IPS-NIHi7 (cell line): ENCODE measurements around the gene PHACTR2.
"Not testable (repeated sequence)": the region's sequence is repeated elsewhere in the genome, so short reads cannot be mapped to it uniquely, and the experiment has no call there.

Source experiments
- DNase-seq: peaks from one replicate; pipeline ENCODE4 v3.0.0; 2012; ENCODE audit warnings: mixed read lengths; ENCODE audit errors: extremely low spot score

PHACTR2 gene

DNA sequence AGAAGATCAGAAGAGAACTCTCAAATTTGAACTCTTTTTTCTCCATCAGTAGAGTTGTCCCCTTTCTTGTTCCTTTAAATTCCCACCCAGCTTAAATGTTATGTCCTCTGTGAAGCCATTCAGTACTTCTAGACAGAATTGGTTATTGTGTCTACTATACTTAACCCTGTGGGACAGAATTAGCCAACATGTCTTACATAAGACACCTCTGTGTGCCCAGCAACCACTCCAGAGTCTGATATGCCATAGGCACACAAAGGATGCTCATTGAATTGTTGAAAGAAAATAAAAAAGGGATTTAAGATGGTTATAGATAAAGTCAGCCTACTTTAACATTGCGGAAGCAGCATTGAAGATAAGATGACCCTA is 88.4 kb downstream of the PHACTR2 start:
- DNase-seq = no peak

DNA sequence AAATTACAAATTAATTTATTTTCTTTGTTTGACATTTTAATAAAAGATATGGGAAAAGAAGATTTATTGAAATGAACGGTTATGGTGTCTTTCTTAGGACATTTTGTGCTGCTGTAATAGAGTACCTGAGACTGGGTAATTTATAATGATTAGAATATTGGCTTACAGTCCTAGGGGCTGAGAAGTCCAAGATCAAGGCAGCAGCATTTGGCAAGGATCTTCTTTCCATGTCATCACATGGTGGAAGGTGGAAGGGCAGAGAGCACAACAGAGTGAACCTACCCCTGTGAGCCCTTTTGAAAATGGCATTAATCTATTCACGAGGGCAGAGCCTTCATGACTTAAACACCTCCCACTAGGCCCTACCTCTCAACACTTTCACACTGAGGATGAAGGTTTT is 89.7 kb downstream of the PHACTR2 start:
- no peak for DNase-seq

DNA sequence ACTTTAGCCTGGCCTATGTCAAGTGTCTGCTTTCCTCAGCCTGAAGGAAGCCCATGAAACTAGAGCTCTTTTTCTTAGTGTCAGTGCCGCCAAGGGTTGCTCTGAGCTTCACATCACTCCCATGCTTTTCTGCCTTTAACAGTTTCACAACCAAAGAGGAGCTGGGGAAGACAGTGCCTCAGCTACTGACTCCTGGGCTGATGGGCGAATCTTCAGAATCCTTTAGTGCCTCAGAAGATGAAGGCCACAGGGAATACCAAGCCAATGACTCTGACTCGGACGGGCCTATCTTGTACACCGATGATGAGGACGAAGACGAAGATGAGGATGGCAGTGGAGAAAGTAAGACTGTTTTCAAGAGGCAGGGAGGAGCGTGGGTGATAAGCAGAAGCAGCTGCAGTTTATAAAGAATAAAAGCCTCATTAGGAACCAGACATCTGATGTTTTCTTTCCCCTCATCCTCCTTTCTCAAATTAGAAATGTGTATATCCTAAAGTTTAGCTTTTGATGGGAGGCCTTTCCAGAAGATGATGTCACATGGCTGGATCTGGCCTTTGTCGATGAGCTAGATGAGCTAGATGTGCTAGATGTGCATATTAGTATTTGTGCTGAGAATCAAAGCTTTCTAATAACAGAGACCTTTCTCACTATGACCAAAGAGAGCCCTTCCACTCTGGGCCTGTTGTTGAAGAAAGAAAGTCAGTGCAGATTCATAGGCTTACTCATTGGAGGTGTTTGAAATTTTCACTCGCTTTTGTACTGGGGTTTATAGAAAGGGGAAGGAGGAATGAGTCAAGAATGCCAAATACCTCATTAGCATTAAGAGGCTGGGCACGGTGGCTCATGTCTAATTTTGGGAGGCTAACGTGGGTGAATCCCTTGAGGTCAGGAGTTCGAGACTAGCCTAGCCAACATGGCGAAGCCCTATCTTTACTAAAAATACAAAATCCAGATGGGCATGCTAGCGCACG is 94.6 kb downstream of the PHACTR2 start:
- no peak for DNase-seq

DNA sequence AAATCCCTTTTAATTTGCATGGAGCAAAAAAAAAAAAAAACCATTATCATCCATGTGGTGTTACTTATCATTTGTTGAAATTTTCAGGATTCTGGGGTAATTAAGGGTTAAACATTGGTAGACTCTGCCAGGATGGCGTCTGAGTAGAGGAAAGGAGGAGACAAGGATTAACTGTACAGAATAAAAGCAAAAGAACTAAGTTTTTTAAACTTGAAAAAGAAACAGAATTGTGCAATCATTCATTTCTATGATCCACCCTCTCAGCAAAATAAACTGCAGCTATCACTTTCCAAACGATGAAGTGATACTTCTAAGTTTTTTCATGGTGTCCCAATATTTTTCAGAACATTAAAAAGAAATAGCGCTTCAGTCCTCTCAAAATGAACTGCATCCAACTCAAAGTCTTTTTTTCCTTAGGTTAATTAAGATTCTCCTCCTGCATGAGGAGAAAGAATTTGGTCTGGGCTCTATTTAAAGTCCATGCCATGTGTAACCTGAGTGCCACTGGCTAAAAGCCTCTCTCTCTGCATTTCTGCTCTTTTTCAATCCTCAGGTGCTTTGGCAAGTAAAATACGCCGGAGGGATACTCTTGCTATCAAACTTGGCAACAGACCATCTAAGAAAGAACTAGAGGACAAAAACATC is 95.9 kb downstream of the PHACTR2 start:
- no peak for DNase-seq

DNA sequence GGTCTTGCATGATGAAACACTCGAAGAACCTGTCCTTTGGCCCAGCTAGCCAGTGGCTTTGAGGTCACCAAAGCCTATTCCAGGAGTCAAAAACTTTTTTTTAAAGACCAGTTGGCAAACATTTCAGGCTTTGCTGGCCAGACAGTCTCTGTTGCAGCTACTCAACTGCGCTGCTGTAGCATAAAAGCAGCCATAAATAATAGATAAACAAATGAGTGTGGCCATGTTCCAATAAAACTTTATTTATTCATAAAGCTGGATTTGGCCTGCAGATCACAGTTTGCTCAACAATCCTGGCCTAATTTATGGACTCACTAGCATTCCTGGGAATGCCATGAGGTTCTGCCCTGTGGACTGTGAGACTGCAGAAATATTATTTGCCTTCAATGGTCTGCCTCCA is 96.6 kb downstream of the PHACTR2 start:
- no peak for DNase-seq

GRCh38 chr6:143775336-143775735 is 97.6 kb downstream of the PHACTR2 start:
- no peak for DNase-seq

DNA sequence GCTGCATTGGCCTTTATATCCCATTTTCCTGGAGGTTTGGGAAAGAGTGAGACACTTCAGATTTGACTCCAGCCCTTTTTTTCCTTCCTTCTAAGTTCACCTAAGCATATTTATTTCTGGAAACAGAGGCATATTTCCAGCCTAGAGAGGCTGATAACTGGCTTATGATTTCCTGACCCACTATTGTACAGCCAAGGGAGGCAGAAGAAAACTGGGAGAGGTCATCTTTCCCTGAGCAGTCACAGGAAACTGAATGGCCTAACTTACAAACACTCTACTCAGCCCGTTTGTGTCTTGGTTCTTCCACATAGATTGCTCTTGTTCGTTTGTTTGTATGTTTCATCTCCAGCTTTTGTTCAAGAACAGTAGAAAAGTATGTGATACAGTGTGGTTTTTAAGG is 101.2 kb downstream of the PHACTR2 start:
- no peak for DNase-seq

GRCh38 chr6:143782481-143782880 is 104.7 kb downstream of the PHACTR2 start:
- DNase-seq = no peak

DNA sequence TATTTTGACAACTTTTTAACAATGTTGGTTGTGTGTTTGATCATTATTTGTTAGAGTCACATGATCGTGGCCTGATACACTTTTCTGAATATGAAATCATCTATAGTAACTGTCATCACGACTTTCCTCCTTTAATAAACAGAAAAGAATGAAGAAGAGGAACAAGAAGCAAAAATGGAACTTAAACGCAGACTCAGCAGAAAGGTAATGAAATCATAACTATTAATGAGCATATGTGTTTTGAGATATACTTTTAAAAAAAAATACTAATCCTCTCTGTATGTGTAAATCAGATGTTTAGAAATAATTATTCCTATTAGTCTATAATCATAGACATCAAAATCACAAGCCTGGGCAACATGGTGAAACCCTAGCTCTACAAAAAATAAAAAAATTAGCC is 105.3 kb downstream of the PHACTR2 start:
- no peak for DNase-seq

GRCh38 chr6:143784316-143784715 is 106.6 kb downstream of the PHACTR2 start:
- no peak for DNase-seq

DNA sequence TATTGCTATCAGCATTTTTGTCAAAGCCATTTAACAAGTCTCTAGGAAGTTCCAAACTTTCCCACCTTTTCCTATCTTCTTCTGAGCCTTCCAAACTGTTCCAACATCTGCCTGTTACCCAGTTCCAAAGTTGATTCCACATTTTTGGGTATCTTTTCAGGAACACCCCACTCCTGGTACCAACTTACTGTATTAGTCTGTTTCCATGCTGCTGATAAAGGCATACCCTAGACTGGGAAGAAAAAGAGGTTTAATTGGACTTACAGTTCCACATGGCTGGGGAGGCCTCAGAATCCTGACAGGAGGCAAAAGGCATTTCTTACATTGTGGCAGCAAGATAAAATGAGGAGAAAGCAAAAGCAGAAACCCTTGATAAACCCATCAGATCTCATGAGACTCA is 108.6 kb downstream of the PHACTR2 start:
- not testable (repeated sequence) for DNase-seq

DNA sequence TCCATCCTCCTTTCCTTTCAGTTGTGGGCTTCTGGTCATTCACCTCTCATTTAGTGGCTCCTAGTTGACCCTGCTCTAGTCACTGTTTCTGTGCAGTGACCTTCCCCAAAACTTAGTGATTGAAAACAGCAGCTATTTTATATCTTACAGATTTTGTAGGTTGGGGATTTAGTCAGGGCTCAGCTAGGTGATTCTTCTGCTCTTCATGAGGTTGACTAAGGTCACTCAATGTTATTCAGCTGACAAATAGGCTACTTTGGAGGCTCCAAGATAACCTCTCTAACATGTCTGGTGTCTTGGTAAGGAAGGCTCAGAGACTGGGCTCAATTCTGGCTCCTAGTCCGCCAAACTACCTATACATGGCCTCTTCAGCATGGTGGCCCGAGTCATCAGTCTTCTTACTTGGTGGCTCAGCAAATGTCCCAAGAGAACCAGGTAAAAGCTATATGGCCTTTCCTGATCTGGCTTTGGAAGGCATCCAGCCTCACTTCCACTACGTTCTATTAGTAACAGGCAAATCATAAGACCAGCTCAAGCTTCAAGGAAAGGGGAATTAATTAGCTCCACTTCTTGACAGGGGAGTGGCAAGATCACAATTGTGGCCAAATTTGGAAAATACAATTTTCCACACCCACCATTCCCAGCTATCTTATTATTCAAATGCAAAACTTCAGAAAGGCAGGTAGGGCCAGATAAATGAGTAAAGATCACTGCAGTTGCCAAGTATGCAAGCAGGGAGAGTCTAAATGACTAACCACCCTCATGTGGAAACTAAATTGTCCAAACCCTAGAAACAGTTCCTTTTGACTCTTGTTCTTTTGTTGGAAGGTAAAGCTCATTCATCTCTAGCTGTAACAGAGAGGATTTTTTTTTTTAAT is 114.9 kb downstream of the PHACTR2 start:
- no peak for DNase-seq

- no peak for DNase-seq
Measured at GRCh38 chr6:143793280-143793619, 115.5 kb downstream of the PHACTR2 start.

DNA sequence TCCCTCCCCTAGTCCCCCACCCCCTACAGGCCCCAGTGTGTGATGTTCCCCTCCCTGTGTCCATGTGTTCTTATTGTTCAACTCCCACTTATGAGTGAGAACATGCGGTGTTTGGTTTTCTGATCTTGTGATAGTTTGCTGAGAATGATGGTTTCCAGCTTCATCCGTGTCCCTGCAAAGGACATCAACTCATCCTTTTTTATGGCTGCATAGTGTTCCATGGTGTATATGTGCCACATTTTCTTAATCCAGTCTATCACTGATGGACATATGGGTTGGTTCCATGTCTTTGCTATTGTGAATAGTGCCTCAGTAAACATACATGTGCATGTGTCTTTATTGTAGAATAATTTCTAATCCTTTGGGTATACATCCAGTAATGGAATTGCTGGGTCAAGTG is 118.8 kb downstream of the PHACTR2 start:
- not testable (repeated sequence) for DNase-seq

GRCh38 chr6:143798487-143798886 is 120.7 kb downstream of the PHACTR2 start:
- not testable (repeated sequence) for DNase-seq

DNA sequence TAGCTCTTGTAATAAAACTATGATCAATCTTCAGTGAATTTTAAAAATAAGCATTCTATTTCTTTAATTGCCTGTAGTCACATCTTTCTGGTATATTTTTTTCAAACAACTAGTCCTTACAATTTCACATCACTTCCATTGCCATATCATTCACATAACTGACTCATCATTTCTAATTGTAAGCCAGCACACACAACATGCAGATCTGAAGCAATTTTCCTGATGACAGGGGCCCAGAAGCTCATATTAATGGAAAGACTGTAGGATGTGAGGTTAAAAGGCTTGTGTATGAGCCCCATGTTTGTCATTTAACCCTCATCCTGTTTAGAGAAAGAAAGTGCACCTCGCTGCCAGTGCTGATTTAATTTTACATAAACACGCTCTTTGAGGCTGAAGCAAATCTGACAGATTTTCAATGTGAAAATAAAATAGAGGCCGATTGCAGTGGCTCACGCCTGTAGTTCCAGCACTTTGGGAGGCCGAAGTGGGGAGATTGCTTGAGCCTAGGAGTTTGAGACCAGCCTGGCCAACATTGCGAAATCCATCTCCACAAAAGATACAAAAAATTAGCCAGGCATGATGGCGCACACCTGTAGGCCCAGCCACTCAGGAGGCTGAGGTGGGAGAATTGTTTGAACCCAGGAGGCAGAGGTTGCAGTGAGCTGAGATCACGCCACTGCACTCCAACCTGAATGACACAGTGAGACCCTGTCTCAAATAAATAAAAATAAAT is 125.2 kb downstream of the PHACTR2 start:
- DNase-seq = no peak

- DNase-seq = peak; percentile 52
Measured at GRCh38 chr6:143803769-143804568, 126.2 kb downstream of the PHACTR2 start.

DNA sequence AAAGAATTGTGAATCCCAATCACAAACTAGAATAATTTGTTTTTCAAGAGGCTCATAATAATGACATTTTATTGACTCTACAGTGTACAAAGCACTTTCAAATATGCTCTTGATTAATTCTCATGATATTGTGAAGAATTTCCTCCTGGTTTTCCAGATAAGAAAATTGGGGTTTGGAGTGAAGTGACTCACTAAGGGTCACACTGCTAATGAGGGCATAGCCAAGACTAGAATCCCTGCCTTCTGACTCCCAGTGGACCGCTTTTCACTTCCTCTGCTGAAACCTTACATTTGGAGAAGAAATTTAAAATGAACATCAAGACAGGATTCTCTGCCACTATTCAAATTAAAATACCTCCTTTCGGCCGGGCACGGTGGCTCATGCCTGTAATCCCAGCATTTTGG is 127.1 kb downstream of the PHACTR2 start:
- no peak for DNase-seq

DNA sequence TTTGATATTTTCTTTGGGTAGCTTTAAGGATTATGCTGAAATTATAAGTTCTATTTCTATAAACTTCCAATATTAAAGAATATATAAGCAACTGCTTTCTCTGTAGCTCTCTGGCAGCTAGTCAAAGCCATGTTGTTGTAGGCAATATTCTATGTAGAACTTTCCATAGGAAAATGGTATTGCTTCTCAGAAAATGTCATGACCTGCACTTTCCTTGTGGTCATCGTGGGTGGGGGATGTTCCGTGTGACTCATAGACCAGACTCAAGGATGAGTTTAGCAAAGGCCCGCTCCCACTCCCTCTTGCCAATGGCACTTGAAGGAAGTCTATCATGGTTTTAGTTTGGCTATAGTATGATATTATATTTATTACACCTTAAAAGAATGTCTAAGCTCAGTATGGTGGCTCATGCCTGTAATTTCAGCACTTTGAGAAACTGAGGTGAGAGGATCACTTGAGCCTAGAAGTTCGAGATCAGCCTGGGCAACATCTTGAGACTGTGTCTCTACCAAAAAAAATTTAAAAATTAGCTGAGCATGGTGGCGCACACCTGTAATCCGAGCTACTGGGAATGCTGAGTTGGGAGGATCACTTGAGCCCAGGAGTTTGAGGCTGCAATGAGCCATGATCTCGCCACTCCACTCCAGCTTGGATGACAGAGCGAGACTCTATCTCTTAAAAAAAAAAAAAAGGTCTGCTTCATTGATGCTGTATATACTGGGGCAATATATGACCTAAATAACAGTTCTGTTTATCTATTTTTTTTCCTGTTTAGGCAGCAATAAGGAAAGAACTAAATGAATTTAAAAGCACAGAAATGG is 128.7 kb downstream of the PHACTR2 start:
- no peak for DNase-seq
